Pancreas (tissue), 10 donors: ENCODE data around the gene CLDN3. TPM values are rescaled to one million over a fixed set of nuclear protein-coding genes. Genes with fewer than 3 reads are reported as not detected.

Experiments used
- ATAC-seq, 4 donors: fragments of 200-7000 bp; cut with Tn5 transposase; one replicate each; pipeline versions ENCODE4 v1.8.0 to v1.9.1; 2020; ENCODE audit warnings: mild to moderate bottlenecking in 4 of 4, moderate library complexity in 4 of 4
- DNase-seq, 6 donors: peaks; one replicate each; pipeline ENCODE4 v3.0.0-alpha.2; 2020
- FAIRE-seq: peaks from 2 replicates; lab custom pipeline; 2012; peaks lifted over from hg19 to GRCh38; lab: Jason Lieb, UNC
- H3K27ac ChIP-seq, 4 donors: fragments of 200-600 bp; sonication (generic); 1 replicate in 3 of 4; 2 replicates in 1 of 4; pipeline versions ENCODE4 v1.5.0 to v1.8.0; 2020
- H3K27me3 ChIP-seq, 4 donors: fragments of 200-600 bp; one replicate each; pipeline ENCODE4 v1.8.0; 2021
- H3K36me3 ChIP-seq, 3 donors: fragments of 200-600 bp; sonication (generic) in 1 of 3; one replicate each; pipeline versions ENCODE4 v1.5.0 to v1.8.0; 2020 to 2021
- H3K4me1 ChIP-seq, 3 donors: fragments of 200-600 bp; one replicate each; pipeline ENCODE4 v1.8.0; 2021
- H3K4me3 ChIP-seq, 4 donors: fragments of 200-600 bp; sonication (generic) in 2 of 4; one replicate each; pipeline versions ENCODE4 v1.5.0 to v1.8.0; 2020 to 2021
- H3K9me3 ChIP-seq, 4 donors: fragments of 200-600 bp; one replicate each; pipeline ENCODE4 v1.8.0; 2021
- CTCF ChIP-seq, 4 donors: fragments of 200-600 bp; sonication (generic) in 3 of 4; IDR thresholded peaks; one replicate each; pipeline versions ENCODE4 v1.5.0 to v1.8.0; 2021; ENCODE audit warnings: antibody characterized with exemption in 4 of 4
- WGBS, 2 donors: extraction: QIAGEN DNeasy Blood & Tissue Kit; methylation state at CpG; one replicate each; pipeline ENCODE4 v1.1.7; 2013; 5-methylcytosine and 5-hydroxymethylcytosine counted together
- intact Hi-C, 3 donors: fragments of 100-400 bp; cut with DNase I; formaldehyde crosslinking; loops; one replicate each; pipeline versions ENCODE4 v1.11.1 to v1.14.2; 2022
- polyA plus RNA-seq, 2 donors: library from polyadenylated mRNA; stranded (reverse); fragments of 200-250 nt; gene quantifications; one replicate each; pipeline ENCODE4 v1.2.3, GENCODE V29; 2013
- total RNA-seq, 6 donors: library from RNA; stranded (reverse); fragmentation: NEBNext Ultra II Directional in 4 of 6; extraction: Animal tissue kit (Norgen Biotek cat#: 25700) in 4 of 6; gene quantifications; one replicate each; pipeline versions ENCODE4 v1.2.1 to v1.2.4, GENCODE V29; 2021 to 2023
- donor health status: healthy with polysubstance abuse.
- donor health status: DM: no; HTN: no; CAD: no; lungs with moderate emphysema.
- donor health status: DM: no; HTN: no; CAD: no.
- donor health status: control.
- donor health status: control.
- donor health status: Bipolar disorder and iron deficiency.
- donor health status: DM: yes; HTN: yes; CAD: no.
- donor health status: DM: no; HTN: no; CAD: no.
- donor health status: DM: no; HTN: no; CAD: no.
- donor health status: DM: yes; HTN: yes; CAD: no.

The CLDN3 gene
- total and polyA plus RNA-seq, 8 donors, result 42.9 to 122 (median 53.1) TPM

- no peak overlapping the region for H3K4me3 ChIP-seq
- 83 to 85% methylated on average over 5 of the region's 5 CpGs for WGBS, 2 donors
- DNase-seq (no peak), ATAC-seq (no peak), FAIRE-seq (no peak)
- peaks cover 22 to 32% (median 30%) of the 10 kb centered on the region in 3 donors for H3K4me1 ChIP-seq
- intact Hi-C loops, result no loop called here
- peaks cover 0 to 7% (median 0%) of the 10 kb centered on the region in 3 donors for H3K36me3 ChIP-seq
- no peaks in the 10 kb centered on the region for H3K27me3 ChIP-seq
- no peaks in the 10 kb centered on the region for H3K9me3 ChIP-seq
- H3K27ac ChIP-seq, result peak overlapping the region; percentile 100
- no peak for TF ChIP-seq CTCF (IDR thresholded peaks at IDR 0.05)
Measured at GRCh38 chr7:73740771-73741170, 29.3 kb downstream of the CLDN3 start.

GRCh38 chr7:73740212-73740611 is 29.9 kb downstream of the CLDN3 start:
- WGBS, 2 donors, result 89 to 93% methylated on average over 7 of the region's 7 CpGs
- Histone ChIP-seq H3K9me3 (no peaks in the 10 kb centered on the region), H3K27ac (peak overlapping the region; percentile 100)

GRCh38 chr7:73739387-73739767 is 30.7 kb downstream of the CLDN3 start:
- H3K27ac ChIP-seq, result peak overlapping the region; percentile 100
- intact Hi-C loops, result no loop called here
- ATAC-seq (peak in 1 of 4 donors; percentile 1), DNase-seq (peak in 1 of 6 donors; percentile 62), FAIRE-seq (no peak)
- H3K27me3 ChIP-seq, result no peaks in the 10 kb centered on the region
- H3K4me3 ChIP-seq, result peak overlapping the region; percentile 37 to 95 (median 60)
- WGBS, 2 donors, result 27 to 29% methylated on average over 13 of the region's 13 CpGs
- H3K4me1 ChIP-seq, result peaks cover 18 to 36% (median 32%) of the 10 kb centered on the region in 3 donors
- H3K36me3 ChIP-seq, result peaks cover 0 to 8% (median 0%) of the 10 kb centered on the region in 3 donors
- no peaks in the 10 kb centered on the region for H3K9me3 ChIP-seq
- no peak for TF ChIP-seq CTCF (IDR thresholded peaks at IDR 0.05)

More at GRCh38 chr7:73740212-73740611, 29.9 kb downstream of the CLDN3 start:
- TF ChIP-seq CTCF (IDR thresholded peaks at IDR 0.05), result no peak
- DNase-seq (no peak), ATAC-seq (no peak), FAIRE-seq (no peak)
- intact Hi-C loops, result no loop called here
- Histone ChIP-seq H3K27me3 (no peaks in the 10 kb centered on the region), H3K4me1 (peaks cover 18 to 32% (median 32%) of the 10 kb centered on the region in 3 donors), H3K36me3 (peaks cover 0 to 8% (median 0%) of the 10 kb centered on the region in 3 donors), H3K4me3 (no peak overlapping the region)

GRCh38 chr7:73738612-73739386 is 31.3 kb downstream of the CLDN3 start, which contains the start of gene ABHD11:
Gene ABHD11, minus strand, starts transcription at chr7:73738802. Its CDS starts 32 bp downstream, at chr7:73738770.
- TF ChIP-seq CTCF (IDR thresholded peaks at IDR 0.05), result no peak
- intact Hi-C loops, result no loop called here
- H3K27me3 ChIP-seq, result no peaks in the 10 kb centered on the region
- DNase-seq (peak; percentile 98 to 100 (median 100)), FAIRE-seq (no peak), ATAC-seq (peak; percentile 70 to 83 (median 77))
- no peaks in the 10 kb centered on the region for H3K9me3 ChIP-seq
- H3K4me1 ChIP-seq, result peaks cover 17 to 31% (median 30%) of the 10 kb centered on the region in 3 donors
- H3K36me3 ChIP-seq, result peaks cover 0 to 8% (median 0%) of the 10 kb centered on the region in 3 donors
- WGBS, 2 donors, result 0 to 1% methylated on average over 64 to 84 of the region's 84 CpGs
- peak within 1 kb of the TSS; percentile 100 for H3K27ac ChIP-seq
- H3K4me3 ChIP-seq, result peak within 1 kb of the TSS; percentile 43 to 95 (median 78)
